Fibroblast of the aortic adventitia (primary cell): ENCODE data around the gene GPR35. TPM values are rescaled to one million over a fixed set of nuclear protein-coding genes. Genes with fewer than 3 reads are reported as not detected.
"Not testable (repeated sequence)": the region's sequence is repeated elsewhere in the genome, so short reads cannot be mapped to it uniquely, and the experiment has no call there.

Experiments
- DNase-seq: peaks from one replicate; pipeline ENCODE4 v3.0.0-alpha.2; 2010; ENCODE audit warnings: low read depth
- H3K4me3 ChIP-seq: 2 replicates; pipeline ENCODE4 v1.5.1; 2011; ENCODE audit warnings: low read depth, mild to moderate bottlenecking, control low read depth, low read length, moderate library complexity
- CTCF ChIP-seq: IDR thresholded peaks from 2 replicates; pipeline ENCODE4 v1.5.1; 2011; ENCODE audit warnings: mild to moderate bottlenecking, low read length, control low read depth, inconsistent platforms; ENCODE audit not compliant: insufficient read depth
- total RNA-seq: library from RNA; depleted of rRNA; stranded (reverse); fragments of >200 nt; gene quantifications from 2 replicates; pipeline ENCODE4 v1.2.3, GENCODE V29; 2012; ENCODE audit warnings: low replicate concordance

The GPR35 gene
- total RNA-seq, 1 donor: 0.09 TPM

GRCh38 chr2:240663546-240664190 lies 38.4 kb downstream of the GPR35 start:
- DNase-seq: no peak
- H3K4me3 ChIP-seq: no peak overlapping the region
- no peak for TF ChIP-seq CTCF

DNA sequence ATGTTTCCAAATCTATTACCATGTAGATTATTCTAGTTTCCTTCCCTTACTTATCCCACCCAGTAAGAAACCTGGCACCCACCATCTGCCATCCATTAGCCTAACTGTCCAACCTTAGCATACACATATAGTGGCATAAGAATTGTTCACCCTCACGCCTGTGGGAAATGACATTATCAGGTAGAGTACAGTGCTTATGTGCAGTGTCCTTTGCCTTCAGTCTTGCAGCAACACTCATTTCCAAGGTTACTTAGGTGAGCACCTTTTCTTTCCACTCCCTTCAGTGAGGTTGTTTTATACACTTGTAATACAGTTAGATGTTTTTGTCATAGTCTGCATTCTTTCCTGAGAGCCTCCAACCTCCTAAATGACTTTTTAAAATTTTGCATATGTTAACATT lies 39.3 kb downstream of the GPR35 start:
- TF ChIP-seq CTCF: no peak
- no peak for DNase-seq
- H3K4me3 ChIP-seq: no peak overlapping the region

DNA sequence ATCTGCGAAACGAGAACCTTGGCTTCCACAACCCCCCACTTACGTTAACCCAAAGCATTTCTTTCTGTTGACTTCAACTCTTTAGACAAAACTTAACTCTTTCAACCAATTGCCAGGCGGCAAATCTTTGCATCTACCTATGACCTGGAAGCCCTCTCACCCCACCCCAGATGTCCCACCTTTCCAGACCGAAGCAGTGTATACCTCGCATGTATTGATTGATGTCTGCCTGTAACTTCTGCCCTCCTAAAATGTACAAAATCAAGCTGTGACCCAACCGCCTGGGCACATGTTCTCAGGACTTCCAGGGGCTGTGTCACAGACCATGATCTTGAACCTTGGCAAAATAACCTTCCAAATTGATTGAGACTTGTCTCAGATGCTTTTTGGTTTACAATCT lies 45.1 kb downstream of the GPR35 start:
- no peak for DNase-seq
- H3K4me3 ChIP-seq: no peak overlapping the region
- TF ChIP-seq CTCF: no peak

GRCh38 chr2:240670950-240671349 lies 45.7 kb downstream of the GPR35 start:
- H3K4me3 ChIP-seq: no peak overlapping the region
- TF ChIP-seq CTCF: no peak
- no peak for DNase-seq

GRCh38 chr2:240672076-240672700 lies 46.9 kb downstream of the GPR35 start:
- no peak for DNase-seq
- TF ChIP-seq CTCF: no peak

GRCh38 chr2:240672701-240673190 lies 47.5 kb downstream of the GPR35 start:
- no peak for DNase-seq
- no peak overlapping the region for H3K4me3 ChIP-seq
- no peak for TF ChIP-seq CTCF

More at GRCh38 chr2:240672076-240672700, 46.9 kb downstream of the GPR35 start:
- H3K4me3 ChIP-seq: no peak overlapping the region

DNA sequence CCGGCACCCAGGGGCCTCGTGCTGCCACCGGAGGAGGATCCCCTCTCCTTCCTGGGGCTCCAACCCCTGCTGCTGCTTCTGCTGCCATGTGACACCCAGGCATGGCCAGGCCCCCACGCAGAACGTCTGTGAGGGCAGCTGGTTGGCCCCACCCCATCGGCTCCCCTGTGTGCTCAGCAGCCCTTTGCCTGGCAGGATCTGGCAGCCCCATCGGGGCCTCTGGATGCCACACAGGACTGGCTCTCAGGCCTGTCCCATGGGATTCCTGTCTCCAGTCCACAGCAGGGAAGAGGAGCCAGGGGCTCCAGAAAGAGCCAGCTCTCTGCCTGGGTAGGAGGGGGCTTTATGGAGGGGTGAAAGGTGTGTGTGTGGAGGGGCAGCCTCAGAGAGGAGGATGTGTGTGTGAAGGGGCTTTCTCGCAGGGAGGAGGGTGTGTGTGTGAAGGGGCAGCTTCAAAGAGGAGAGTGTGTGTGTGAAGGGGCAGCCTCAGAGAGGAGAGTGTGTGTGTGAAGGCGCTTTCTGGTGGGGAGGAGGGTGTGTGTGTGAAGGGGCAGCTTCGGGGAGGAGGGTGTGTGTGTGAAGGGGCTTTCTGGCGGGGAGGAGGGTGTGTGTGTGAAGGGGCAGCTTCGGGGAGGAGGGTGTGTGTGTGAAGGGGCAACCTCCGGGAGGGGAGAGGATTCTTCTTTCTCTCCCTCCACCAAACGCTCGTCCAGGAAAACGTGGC lies 49.3 kb downstream of the GPR35 start:
- not testable (repeated sequence) for H3K4me3 ChIP-seq, DNase-seq

DNA sequence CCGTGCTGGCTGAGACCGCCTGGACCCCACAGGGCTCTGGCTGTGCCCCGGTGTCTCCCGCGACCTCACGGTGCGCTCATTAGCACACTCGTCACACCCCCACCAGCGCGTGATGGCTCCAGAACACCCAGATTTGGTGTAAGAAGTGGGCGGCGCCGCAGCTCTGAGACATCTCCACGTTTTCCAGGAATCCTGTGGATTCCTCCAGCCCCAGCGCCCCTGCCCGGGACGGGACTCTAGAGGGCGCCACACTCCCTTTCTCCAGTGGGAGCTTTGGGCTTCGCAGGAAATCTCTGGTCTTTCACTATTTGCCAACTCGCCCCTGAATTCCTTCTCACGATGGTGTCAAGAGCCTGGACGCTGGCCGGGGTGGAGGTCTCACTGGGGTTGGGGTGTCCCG lies 50.1 kb downstream of the GPR35 start:
- H3K4me3 ChIP-seq, DNase-seq: not testable (repeated sequence)

GRCh38 chr2:240678043-240678442 lies 52.8 kb downstream of the GPR35 start:
- not testable (repeated sequence) for DNase-seq, H3K4me3 ChIP-seq

DNA sequence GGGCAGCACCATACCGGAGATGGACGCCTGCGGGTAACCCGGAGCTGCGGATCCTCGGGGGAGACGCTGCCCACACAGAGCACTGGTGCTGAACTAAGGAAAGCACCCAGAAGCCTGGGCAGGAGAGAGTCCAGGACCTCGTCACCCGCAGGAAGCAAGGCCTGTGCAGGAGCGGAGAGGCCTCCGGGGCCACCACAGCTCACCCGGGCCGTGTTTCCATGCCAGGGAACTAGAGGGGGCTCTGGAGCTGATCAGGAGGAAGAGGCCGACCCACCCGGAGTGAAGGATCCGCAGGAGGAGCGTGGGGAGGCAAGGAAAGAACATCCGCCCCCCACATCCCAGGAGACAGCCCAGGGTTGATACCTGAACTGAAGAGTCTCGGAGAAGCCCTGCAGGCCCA lies 53.6 kb downstream of the GPR35 start:
- not testable (repeated sequence) for H3K4me3 ChIP-seq, DNase-seq

DNA sequence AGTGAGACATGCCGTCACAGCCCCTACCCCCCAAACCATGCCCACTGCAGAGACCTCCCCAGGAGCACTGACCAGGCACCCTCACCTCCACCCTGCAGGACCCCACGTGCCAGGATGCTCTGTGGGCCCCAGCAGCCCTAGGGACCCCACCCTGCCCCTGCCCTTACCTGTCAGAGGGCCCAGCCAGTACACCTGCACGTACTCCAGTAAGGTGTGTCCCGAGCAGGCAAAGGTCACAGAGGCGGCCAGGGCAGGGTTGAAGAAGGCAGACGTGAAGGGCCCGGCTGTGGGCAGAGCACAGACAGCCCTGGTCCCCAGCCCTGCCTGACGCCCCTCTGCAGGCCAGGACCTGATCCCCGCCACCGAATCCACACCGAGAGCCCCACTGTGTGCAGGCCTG lies 54.9 kb downstream of the GPR35 start:
- not testable (repeated sequence) for H3K4me3 ChIP-seq, DNase-seq
